Right lobe of liver (tissue), 6 donors: ENCODE data around the gene EID3. TPM values are rescaled to one million over a fixed set of nuclear protein-coding genes. Genes with fewer than 3 reads are reported as not detected.

ENCODE experiments used
- ATAC-seq, 4 donors: fragments of 200-7000 bp; cut with Tn5 transposase; one replicate each; pipeline ENCODE4 v1.9.1; 2020; ENCODE audit warnings: mild to moderate bottlenecking in 4 of 4, moderate library complexity in 4 of 4
- DNase-seq, 3 donors: peaks; one replicate each; pipeline ENCODE4 v3.0.0-alpha.2; 2020
- H3K27ac ChIP-seq, 3 donors: fragments of 200-600 bp; one replicate each; pipeline ENCODE4 v1.8.0; 2022
- H3K27me3 ChIP-seq, 2 donors: fragments of 200-600 bp; one replicate each; pipeline ENCODE4 v1.8.0; 2022
- H3K36me3 ChIP-seq, 4 donors: fragments of 200-600 bp; sonication (generic) in 1 of 4; one replicate each; pipeline versions ENCODE4 v1.5.1 to v1.8.0; 2017 to 2022; ENCODE audit warnings: control low read depth in 1 of 4
- H3K4me1 ChIP-seq, 4 donors: fragments of 200-600 bp; sonication (generic) in 1 of 4; one replicate each; pipeline versions ENCODE4 v1.5.1 to v1.8.0; 2017 to 2022; ENCODE audit warnings: control low read depth in 1 of 4
- H3K4me3 ChIP-seq, 3 donors: fragments of 200-600 bp; one replicate each; pipeline ENCODE4 v1.8.0; 2022
- H3K9me3 ChIP-seq, 4 donors: fragments of 200-600 bp; sonication (generic) in 1 of 4; one replicate each; pipeline versions ENCODE4 v1.5.1 to v1.8.0; 2017 to 2022; ENCODE audit warnings: control low read depth in 1 of 4
- CTCF ChIP-seq, 4 donors: fragments of 200-600 bp in 3 of 4; fragments of 450-650 bp in 1 of 4; IDR thresholded peaks; one replicate each; pipeline versions ENCODE4 v1.5.1 to v1.8.0; 2016 to 2022; ENCODE audit warnings: antibody characterized with exemption in 4 of 4, mild to moderate bottlenecking in 2 of 4
- POLR2A ChIP-seq: fragments of 450-650 bp; IDR thresholded peaks from one replicate; pipeline ENCODE4 v1.6.1; 2017; ENCODE audit warnings: antibody characterized with exemption, mild to moderate bottlenecking
- WGBS: methylation state at CpG from one replicate; pipeline ENCODE4 v1.1.6; 2018; ENCODE audit warnings: low coverage, low lambda C conversion rate; ENCODE audit not compliant: insufficient coverage; ENCODE audit errors: missing lambda C conversion rate; 5-methylcytosine and 5-hydroxymethylcytosine counted together
- intact Hi-C, 2 donors: fragments of 100-400 bp; cut with DNase I; formaldehyde crosslinking; loops; one replicate each; pipeline versions ENCODE4 v1.11.2 to v1.14.1; 2022
- total RNA-seq, 6 experiments: library from RNA; depleted of rRNA in 2 of 6; stranded (reverse); fragments of >200 nt in 2 of 6; fragmentation: NEBNext Ultra II Directional in 3 of 6; extraction: Animal tissue kit (Norgen Biotek cat#: 25700) in 3 of 6; gene quantifications; one replicate each; pipeline versions ENCODE4 v1.1.0 to v1.2.4, GENCODE V29; 2016 to 2023
- donor health status: DM: no; HTN: yes; CAD: no.
- donor health status: DM: no; HTN: no; CAD: no.
- donor health status: DM: no; HTN: no; CAD: no.
- donor health status: DM: no; HTN: yes; CAD: no.
- donor health status: DM: no; HTN: yes; CAD: no.

The EID3 gene
- total RNA-seq, 6 experiments from 2014 or later = 1.1 to 7.3 (median 1.4) TPM

- intact Hi-C loops = no loop called here
- WGBS = 90% methylated on average over 2 of the region's 4 CpGs
- peaks cover 0 to 43% (median 15%) of the 10 kb centered on the region in 4 donors for H3K36me3 ChIP-seq
- peaks cover 0 to 11% (median 0%) of the 10 kb centered on the region in 4 donors for H3K4me1 ChIP-seq
- no peak for DNase-seq
- peak in 1 of 4 donors; percentile 18 for ATAC-seq
- H3K4me3 ChIP-seq = no peak overlapping the region
- no peak overlapping the region for H3K27ac ChIP-seq
- no peaks in the 10 kb centered on the region for H3K9me3 ChIP-seq
- no peaks in the 10 kb centered on the region for H3K27me3 ChIP-seq
- TF ChIP-seq CTCF (IDR thresholded peaks at IDR 0.05) = no peak
- no peak for TF ChIP-seq POLR2A
Observed at GRCh38 chr12:104309446-104309993, 6.0 kb downstream of the EID3 start.

- H3K9me3 ChIP-seq = no peaks in the 10 kb centered on the region
- intact Hi-C loops = no loop called here
- H3K27ac ChIP-seq = no peak overlapping the region
- TF ChIP-seq CTCF (IDR thresholded peaks at IDR 0.05) (no peak), POLR2A (no peak)
- DNase-seq = no peak
- peaks cover 0 to 8% (median 0%) of the 10 kb centered on the region in 4 donors for H3K4me1 ChIP-seq
- WGBS = 69% methylated on average over 5 of the region's 5 CpGs
- no peaks in the 10 kb centered on the region for H3K27me3 ChIP-seq
- no peak overlapping the region for H3K4me3 ChIP-seq
- ATAC-seq = no peak
- H3K36me3 ChIP-seq = peaks cover 0 to 54% (median 24%) of the 10 kb centered on the region in 4 donors
Observed at GRCh38 chr12:104310751-104311633, 7.5 kb downstream of the EID3 start.

GRCh38 chr12:104312202-104312601 lies 8.7 kb downstream of the EID3 start:
- Histone ChIP-seq H3K9me3 (no peaks in the 10 kb centered on the region), H3K27me3 (no peaks in the 10 kb centered on the region), H3K27ac (no peak overlapping the region), H3K4me3 (no peak overlapping the region), H3K36me3 (peaks cover 0 to 66% (median 24%) of the 10 kb centered on the region in 4 donors), H3K4me1 (no peaks in the 10 kb centered on the region)
- no peak for ATAC-seq
- TF ChIP-seq CTCF (IDR thresholded peaks at IDR 0.05) (no peak), POLR2A (no peak)
- no peak for DNase-seq
- intact Hi-C loops = no loop called here
- 92% methylated on average over 1 of the region's 1 CpG for WGBS

- no peaks in the 10 kb centered on the region for H3K9me3 ChIP-seq
- no peaks in the 10 kb centered on the region for H3K27me3 ChIP-seq
- H3K36me3 ChIP-seq = peaks cover 0 to 70% (median 24%) of the 10 kb centered on the region in 4 donors
- no peak overlapping the region for H3K27ac ChIP-seq
- H3K4me1 ChIP-seq = no peaks in the 10 kb centered on the region
- intact Hi-C loops = no loop called here
- DNase-seq (no peak), ATAC-seq (no peak)
- no peak for TF ChIP-seq CTCF (IDR thresholded peaks at IDR 0.05)
- no peak for TF ChIP-seq POLR2A
- 95% methylated on average over 1 of the region's 1 CpG for WGBS
- H3K4me3 ChIP-seq = no peak overlapping the region
Observed at GRCh38 chr12:104312654-104313053, 9.1 kb downstream of the EID3 start.
